HepG2 (cell line): ENCODE measurements around the gene RGS14. TPM values are rescaled to one million over a fixed set of nuclear protein-coding genes. Genes with fewer than 3 reads are reported as not detected.

Experiments used
- ATM ChIP-seq: fragments of 450-650 bp; IDR thresholded peaks from 2 replicates; pipeline ENCODE4 v1.7.1; 2017; ENCODE audit warnings: mild to moderate bottlenecking, borderline replicate concordance
- CAMTA2 ChIP-seq: sonication (generic); formaldehyde crosslinking; IDR thresholded peaks from 2 replicates; pipeline ENCODE4 v1.4.0; 2020; ENCODE audit warnings: mild to moderate bottlenecking, missing genetic modification reagents, borderline replicate concordance
- KDM4B ChIP-seq: sonication (generic); formaldehyde crosslinking; IDR thresholded peaks from 2 replicates; pipeline ENCODE4 v1.4.0; 2020; ENCODE audit warnings: missing genetic modification reagents
- KLF15 ChIP-seq: sonication (generic); formaldehyde crosslinking; IDR thresholded peaks from 2 replicates; pipeline ENCODE4 v1.8.1; 2023; ENCODE audit warnings: borderline replicate concordance, mild to moderate bottlenecking, inconsistent platforms, missing genetic modification reagents, mixed read lengths
- MTF1 ChIP-seq: sonication (generic); formaldehyde crosslinking; IDR thresholded peaks from 2 replicates; pipeline ENCODE4 v1.5.0; 2020; ENCODE audit warnings: missing genetic modification reagents
- SNAPC4 ChIP-seq: sonication (generic); formaldehyde crosslinking; IDR thresholded peaks from 2 replicates; pipeline ENCODE4 v1.4.0; 2020; ENCODE audit warnings: mild to moderate bottlenecking, missing genetic modification reagents
- ZBTB37 ChIP-seq: sonication (generic); formaldehyde crosslinking; IDR thresholded peaks from 2 replicates; pipeline ENCODE4 v1.4.0; 2020; ENCODE audit warnings: mild to moderate bottlenecking, missing genetic modification reagents
- ZC3H13 ChIP-seq: sonication (generic); formaldehyde crosslinking; IDR thresholded peaks from 2 replicates; pipeline ENCODE4 v1.8.1; 2023; ENCODE audit warnings: mild to moderate bottlenecking, missing genetic modification reagents, moderate library complexity
- ZNF142 ChIP-seq: sonication (generic); formaldehyde crosslinking; IDR thresholded peaks from 2 replicates; pipeline ENCODE4 v1.4.0; 2020; ENCODE audit warnings: missing genetic modification reagents
- ZNF75D ChIP-seq: sonication (generic); formaldehyde crosslinking; IDR thresholded peaks from 2 replicates; pipeline ENCODE4 v1.8.1; 2023; ENCODE audit warnings: missing genetic modification reagents, mild to moderate bottlenecking, borderline replicate concordance
- ZNF839 ChIP-seq: sonication (generic); formaldehyde crosslinking; IDR thresholded peaks from 2 replicates; pipeline ENCODE4 v1.4.0; 2020; ENCODE audit warnings: missing genetic modification reagents, mild to moderate bottlenecking, borderline replicate concordance
- polyA plus RNA-seq, 8 experiments: library from polyadenylated mRNA; depleted of rRNA in 3 of 8; stranded (reverse) in 7 of 8; unstranded in 1 of 8; fragments of >200 nt; fragmentation: Illumina TruSeq in 4 of 8; extraction: Trizol in 4 of 8; gene quantifications; 2 replicates each; pipeline versions ENCODE4 v1.2.1 to v1.2.3, GENCODE V29; 2011 to 2016; ENCODE audit warnings: low read depth in 4 of 8, missing spikeins in 1 of 8, mixed read lengths in 1 of 8; ENCODE audit not compliant: insufficient read depth in 1 of 8
- total RNA-seq, 5 experiments: library from RNA; depleted of rRNA; stranded (reverse); fragments of >200 nt; fragmentation: Illumina TruSeq; extraction: Trizol; gene quantifications; 2 replicates each; pipeline ENCODE4 v1.2.3, GENCODE V29; 2016; ENCODE audit warnings: low read depth in 1 of 5

Gene RGS14
- total and polyA plus RNA-seq, 2 of the 13 experiments (the other 11 are each of a cell fraction or from before 2014, with no cell fraction given), result 11.1 to 17.2 TPM

- TF ChIP-seq ATM (no peak), ZC3H13 (CRISPR knock-in tag) (0 out of 2 replicates have a peak, but pooled peaks have one; percentile 21), KLF15 (CRISPR knock-in tag) (no peak), ZNF75D (CRISPR knock-in tag) (no peak), KDM4B (CRISPR knock-in tag) (no peak), CAMTA2 (CRISPR knock-in tag) (no peak), ZNF839 (no peak), MTF1 (no peak), ZNF142 (CRISPR knock-in tag) (no peak), ZBTB37 (CRISPR knock-in tag) (no peak), SNAPC4 (CRISPR knock-in tag) (no peak)
These were observed 45.5 kb downstream of the RGS14 start (continued) for GRCh38 chr5:177403102-177403791.
